Activated CD4-positive, alpha-beta T cell treated with anti-CD3 and anti-CD28 coated beads, Interleukin-2, amount 10 ng/mL, durations not matched to agents 24 days and 14 days (primary cell): ENCODE measurements around the gene CCK. TPM values are rescaled to one million over a fixed set of nuclear protein-coding genes. Genes with fewer than 3 reads are reported as not detected.

Experiments
- DNase-seq: peaks from one replicate; pipeline ENCODE4 v3.0.0; 2022
- H3K27ac Mint-ChIP-seq: one replicate; pipeline ENCODE4 v1.8.0; 2022; ENCODE audit warnings: mild to moderate bottlenecking, mixed read lengths
- H3K27me3 Mint-ChIP-seq: one replicate; pipeline ENCODE4 v1.8.0; 2022; ENCODE audit warnings: mixed read lengths
- H3K36me3 Mint-ChIP-seq: one replicate; pipeline ENCODE4 v1.8.0; 2022; ENCODE audit warnings: low read depth, mild to moderate bottlenecking, mixed read lengths
- H3K4me1 Mint-ChIP-seq: one replicate; pipeline ENCODE4 v1.8.0; 2021; ENCODE audit warnings: mixed read lengths
- H3K4me3 Mint-ChIP-seq: one replicate; pipeline ENCODE4 v1.8.0; 2022; ENCODE audit warnings: mild to moderate bottlenecking, moderate library complexity, mixed read lengths
- H3K9me3 Mint-ChIP-seq: one replicate; pipeline ENCODE4 v1.8.0; 2021; ENCODE audit warnings: mixed read lengths
- intact Hi-C: fragments of 100-400 bp; cut with micrococcal nuclease; formaldehyde crosslinking; loops from one replicate; pipeline ENCODE4 v1.15.1; 2023
- total RNA-seq: library from RNA; stranded (reverse); gene quantifications from 2 replicates; pipeline ENCODE4 v1.2.3, GENCODE V29; 2022

CCK gene
- total RNA-seq, 1 donor from 2014 or later = not detected

DNA sequence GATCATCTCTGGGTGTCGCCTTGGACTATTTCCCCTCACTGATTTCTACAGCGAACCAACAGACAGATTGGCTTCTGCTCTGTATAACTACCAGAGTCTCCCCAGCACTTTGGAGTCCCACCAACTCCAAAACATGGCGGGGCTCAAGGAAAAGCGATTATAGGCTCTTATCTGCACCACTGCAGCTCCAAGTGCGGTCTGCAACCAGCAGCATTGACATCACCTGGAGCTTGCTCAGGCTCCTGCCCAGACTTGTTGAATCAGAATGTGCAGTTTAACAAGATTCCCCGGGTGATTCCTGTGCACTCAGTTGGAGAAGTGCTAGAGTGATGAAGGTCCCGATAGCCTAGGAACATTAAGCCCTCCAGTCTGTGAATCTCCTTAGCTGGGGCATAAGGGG lies 9.0 kb downstream of the CCK start:
- no peak for DNase-seq
- no peak overlapping the region for H3K4me3 Mint-ChIP-seq
- peaks cover 38% of the 10 kb centered on the region for H3K27me3 Mint-ChIP-seq
- peaks cover 4% of the 10 kb centered on the region for H3K4me1 Mint-ChIP-seq
- no peaks in the 10 kb centered on the region for H3K36me3 Mint-ChIP-seq
- no peaks in the 10 kb centered on the region for H3K9me3 Mint-ChIP-seq
- no peak overlapping the region for H3K27ac Mint-ChIP-seq
- intact Hi-C loops = no loop called here

DNA sequence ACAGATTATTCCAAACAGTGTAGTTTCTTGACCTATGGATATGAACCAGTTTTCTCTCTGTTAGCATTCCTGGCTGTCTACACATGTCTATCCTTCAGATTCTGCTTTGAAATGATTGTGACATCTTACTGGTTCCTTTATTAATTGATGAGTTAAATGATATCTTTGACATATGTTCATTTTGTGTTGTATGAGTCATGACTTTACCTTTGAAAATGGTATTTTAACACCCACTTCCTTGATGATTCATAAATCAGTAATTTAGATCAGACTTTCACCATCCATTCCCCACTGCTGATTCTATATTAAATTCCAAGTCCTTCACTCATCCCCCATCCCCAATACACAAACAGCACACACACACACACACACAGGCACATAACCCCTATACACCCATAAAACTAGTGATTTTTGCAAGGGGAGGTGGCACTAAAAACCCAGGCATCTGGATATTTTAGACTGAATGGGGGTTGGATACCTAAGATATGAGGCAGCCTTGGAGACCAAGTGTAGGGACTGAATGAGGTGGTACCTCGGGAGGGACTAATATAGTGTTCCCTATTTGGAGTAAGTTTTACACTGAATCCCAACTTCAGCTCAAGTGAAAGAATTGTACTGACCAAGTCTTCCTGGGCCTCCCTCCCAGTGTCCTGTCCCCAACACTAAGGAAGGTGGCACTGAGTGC lies 9.7 kb downstream of the CCK start:
- H3K36me3 Mint-ChIP-seq = no peaks in the 10 kb centered on the region
- peaks cover 31% of the 10 kb centered on the region for H3K27me3 Mint-ChIP-seq
- no peak for DNase-seq
- intact Hi-C loops = no loop called here
- no peak overlapping the region for H3K4me3 Mint-ChIP-seq
- H3K27ac Mint-ChIP-seq = no peak overlapping the region
- H3K4me1 Mint-ChIP-seq = peaks cover 4% of the 10 kb centered on the region
- no peaks in the 10 kb centered on the region for H3K9me3 Mint-ChIP-seq

DNA sequence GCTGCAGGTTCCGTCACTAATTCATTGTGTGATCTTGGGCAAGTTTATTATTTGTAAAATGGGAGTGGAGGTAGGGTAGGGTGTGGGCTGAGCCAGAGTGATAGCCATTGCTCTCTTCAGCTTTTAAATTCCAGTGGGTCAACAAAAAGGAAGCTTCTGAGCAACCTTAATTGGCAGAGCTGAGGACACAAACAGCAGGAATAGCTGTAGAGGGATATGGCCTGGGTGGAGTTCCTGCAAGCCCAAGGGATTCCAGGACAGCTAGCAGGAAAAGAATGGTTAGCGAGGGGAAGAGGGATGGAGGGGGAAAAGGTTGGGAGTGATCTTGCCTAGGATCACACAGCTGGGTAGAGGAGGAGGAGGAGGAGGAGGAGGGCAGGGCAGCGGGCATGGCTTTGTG lies 11.4 kb downstream of the CCK start:
- Mint-ChIP-seq H3K36me3 (no peaks in the 10 kb centered on the region), H3K27ac (no peak overlapping the region), H3K4me1 (peaks cover 4% of the 10 kb centered on the region), H3K4me3 (no peak overlapping the region), H3K27me3 (peaks cover 22% of the 10 kb centered on the region), H3K9me3 (no peaks in the 10 kb centered on the region)
- intact Hi-C loops = no loop called here
- DNase-seq = no peak

DNA sequence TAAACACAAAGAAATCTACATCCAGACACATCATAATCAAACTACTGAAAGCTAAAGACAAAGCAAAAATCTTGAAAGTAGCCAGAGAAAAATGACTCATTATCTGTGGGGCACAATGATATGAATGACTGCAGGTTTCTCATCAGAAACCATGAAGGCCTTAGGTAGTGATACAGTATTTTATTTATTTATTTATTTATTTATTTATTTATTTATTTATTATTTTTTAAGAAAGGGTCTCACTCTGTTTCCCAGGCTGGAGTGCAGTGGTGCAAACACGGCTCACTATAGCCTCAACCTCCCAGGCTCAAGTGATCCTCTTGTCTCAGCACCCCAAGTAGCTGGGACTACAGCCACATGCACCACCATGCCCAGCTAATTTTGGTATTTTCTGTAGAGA lies 15.2 kb downstream of the CCK start:
- Mint-ChIP-seq H3K27ac (no peak overlapping the region), H3K9me3 (no peaks in the 10 kb centered on the region), H3K4me3 (no peak overlapping the region), H3K27me3 (peaks cover 33% of the 10 kb centered on the region), H3K36me3 (no peaks in the 10 kb centered on the region), H3K4me1 (peaks cover 3% of the 10 kb centered on the region)
- no peak for DNase-seq
- intact Hi-C loops = no loop called here

DNA sequence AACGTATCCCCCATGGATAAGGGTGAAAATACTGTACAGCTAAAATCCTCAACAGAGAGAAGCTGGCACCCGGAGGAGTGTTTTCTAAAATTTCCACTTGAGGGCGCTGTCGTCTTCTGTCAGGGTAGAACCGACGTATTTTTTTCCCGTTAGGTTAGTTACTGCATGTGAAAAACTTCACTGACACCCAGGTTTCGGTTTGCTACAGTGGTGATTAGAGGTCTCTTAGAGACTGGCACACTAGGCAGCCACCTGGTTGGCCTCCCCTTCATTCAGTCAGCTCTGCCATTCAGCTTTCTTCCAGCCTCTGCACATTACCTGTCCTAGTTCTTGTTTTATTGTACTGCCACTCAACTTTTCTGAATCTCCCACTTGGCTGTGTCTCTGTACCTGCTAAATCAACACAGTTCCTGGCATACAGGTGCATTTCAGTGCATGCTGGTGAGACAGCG lies 18.4 kb downstream of the CCK start:
- peaks cover 24% of the 10 kb centered on the region for H3K27me3 Mint-ChIP-seq
- intact Hi-C loops = loop anchor here (1.0 to 5.0 kb wide), 2 partner anchors 196 to 300 kb away; no protein-coding TSS in a partner anchor
- H3K36me3 Mint-ChIP-seq = no peaks in the 10 kb centered on the region
- DNase-seq = peak; percentile 88
- no peak overlapping the region for H3K4me3 Mint-ChIP-seq
- H3K4me1 Mint-ChIP-seq = peaks cover 3% of the 10 kb centered on the region
- H3K9me3 Mint-ChIP-seq = no peaks in the 10 kb centered on the region
- H3K27ac Mint-ChIP-seq = no peak overlapping the region

DNA sequence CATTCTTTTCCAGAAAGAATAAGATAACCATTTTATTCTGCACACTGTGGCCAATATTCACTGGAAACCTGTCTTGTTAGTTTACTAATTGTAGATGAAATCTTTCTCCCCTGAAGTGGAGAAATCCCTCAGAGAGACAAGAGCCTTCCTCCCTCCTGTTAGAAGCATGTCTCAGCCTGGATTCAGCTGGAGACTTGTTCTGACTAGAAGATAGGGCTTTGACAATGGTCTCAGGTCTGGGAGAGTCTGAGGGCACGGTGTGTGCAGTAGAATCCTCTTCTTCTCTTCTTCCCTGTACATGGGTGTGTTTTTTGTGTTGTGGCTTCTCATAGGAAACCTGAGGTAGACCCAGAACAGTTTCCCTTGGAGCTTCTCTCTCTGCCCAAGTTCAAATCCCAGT lies 19.9 kb downstream of the CCK start:
- no peak overlapping the region for H3K4me3 Mint-ChIP-seq
- intact Hi-C loops = loop anchor here (5.0 kb wide), 1 partner anchor 301 kb away; no protein-coding TSS in a partner anchor
- peaks cover 3% of the 10 kb centered on the region for H3K4me1 Mint-ChIP-seq
- no peaks in the 10 kb centered on the region for H3K36me3 Mint-ChIP-seq
- H3K9me3 Mint-ChIP-seq = no peaks in the 10 kb centered on the region
- peaks cover 30% of the 10 kb centered on the region for H3K27me3 Mint-ChIP-seq
- DNase-seq = no peak
- H3K27ac Mint-ChIP-seq = no peak overlapping the region

DNA sequence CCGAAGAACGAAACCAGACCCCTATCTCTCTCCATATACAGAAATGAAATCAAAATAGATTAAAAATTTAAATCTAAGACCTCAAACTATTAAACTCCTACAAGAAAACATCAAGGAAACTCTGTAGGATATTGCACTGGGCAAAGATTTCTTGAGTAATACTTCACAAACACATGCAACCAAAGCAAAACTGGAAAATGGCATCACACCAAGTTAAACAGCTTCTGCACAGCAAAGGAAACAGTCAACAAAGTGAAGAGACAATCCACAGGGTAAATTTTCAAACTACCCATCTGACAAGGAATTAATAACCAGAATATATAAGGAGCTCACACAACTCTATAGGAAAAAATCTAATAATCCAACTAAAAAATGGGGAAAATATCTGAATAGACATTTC lies 29.4 kb downstream of the CCK start:
- no peak for DNase-seq
- H3K9me3 Mint-ChIP-seq = peaks cover 3% of the 10 kb centered on the region
- no peak overlapping the region for H3K27ac Mint-ChIP-seq
- intact Hi-C loops = no loop called here
- peaks cover 18% of the 10 kb centered on the region for H3K27me3 Mint-ChIP-seq
- no peaks in the 10 kb centered on the region for H3K4me1 Mint-ChIP-seq
- no peak overlapping the region for H3K4me3 Mint-ChIP-seq
- H3K36me3 Mint-ChIP-seq = no peaks in the 10 kb centered on the region

DNA sequence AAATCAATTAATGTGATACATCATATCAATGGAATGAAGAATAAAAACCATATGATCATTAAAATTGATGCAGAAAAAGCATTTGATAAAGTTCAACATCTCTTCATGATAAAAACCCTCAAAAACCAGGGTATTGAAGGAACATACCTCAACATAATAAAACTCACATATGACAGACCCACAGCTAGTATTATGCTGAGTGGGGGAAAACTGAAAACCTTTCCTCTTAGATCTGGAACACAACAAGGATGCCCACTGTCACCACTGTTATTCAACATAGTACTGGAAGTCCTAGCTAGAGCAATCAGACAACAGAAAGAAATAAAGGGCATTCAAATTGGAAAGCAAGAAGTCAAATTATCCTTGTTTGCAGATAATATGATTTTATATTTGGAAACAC lies 30.5 kb downstream of the CCK start:
- H3K36me3 Mint-ChIP-seq = no peaks in the 10 kb centered on the region
- no peak overlapping the region for H3K27ac Mint-ChIP-seq
- intact Hi-C loops = no loop called here
- peaks cover 18% of the 10 kb centered on the region for H3K27me3 Mint-ChIP-seq
- DNase-seq = no peak
- peaks cover 3% of the 10 kb centered on the region for H3K9me3 Mint-ChIP-seq
- H3K4me3 Mint-ChIP-seq = no peak overlapping the region
- no peaks in the 10 kb centered on the region for H3K4me1 Mint-ChIP-seq

GRCh38 chr3:42230860-42231259 lies 35.1 kb downstream of the CCK start:
- H3K9me3 Mint-ChIP-seq = no peaks in the 10 kb centered on the region

DNA sequence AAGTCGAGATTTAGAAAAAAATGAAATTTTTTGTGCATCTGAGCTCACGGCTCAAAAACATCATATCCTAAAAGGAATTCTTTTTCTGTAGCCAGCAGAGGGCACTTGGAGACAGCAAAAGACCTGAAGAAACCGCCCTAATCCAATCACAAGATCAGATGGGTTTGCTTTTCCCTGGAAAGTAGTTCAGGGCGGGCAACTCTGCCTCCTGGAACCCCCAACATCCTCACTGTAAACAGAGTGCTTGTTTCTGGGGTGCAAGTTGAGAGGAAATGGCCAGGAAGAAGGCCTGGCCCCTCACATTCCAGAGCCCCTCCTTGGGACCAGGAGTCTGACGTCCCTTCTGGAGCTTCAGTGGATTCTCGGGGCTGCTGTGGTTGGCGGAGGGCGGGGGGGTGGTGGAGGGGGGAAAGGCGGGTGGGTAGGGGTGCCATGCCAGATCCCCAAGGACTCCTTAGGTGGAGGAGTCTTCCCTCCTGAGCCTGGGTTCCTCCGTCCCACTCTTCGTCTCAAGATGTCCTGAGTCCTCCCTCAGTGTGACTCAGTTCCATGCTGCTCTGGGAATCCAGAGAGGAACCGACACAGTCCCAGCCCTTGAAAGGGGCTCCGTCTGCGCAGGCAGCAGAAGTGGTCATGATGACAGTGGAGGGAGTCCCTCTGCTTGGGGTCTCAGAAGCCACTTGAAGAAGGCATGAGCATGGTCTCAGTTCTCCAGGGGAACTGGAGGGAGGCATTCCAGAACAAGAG lies 35.9 kb downstream of the CCK start:
- H3K9me3 Mint-ChIP-seq = no peaks in the 10 kb centered on the region

More at GRCh38 chr3:42230860-42231259, 35.1 kb downstream of the CCK start:
- peaks cover 4% of the 10 kb centered on the region for H3K4me1 Mint-ChIP-seq
- no peak overlapping the region for H3K27ac Mint-ChIP-seq
- H3K27me3 Mint-ChIP-seq = peaks cover 14% of the 10 kb centered on the region
- DNase-seq = no peak
- H3K4me3 Mint-ChIP-seq = no peak overlapping the region
- no peaks in the 10 kb centered on the region for H3K36me3 Mint-ChIP-seq
- intact Hi-C loops = no loop called here

DNA sequence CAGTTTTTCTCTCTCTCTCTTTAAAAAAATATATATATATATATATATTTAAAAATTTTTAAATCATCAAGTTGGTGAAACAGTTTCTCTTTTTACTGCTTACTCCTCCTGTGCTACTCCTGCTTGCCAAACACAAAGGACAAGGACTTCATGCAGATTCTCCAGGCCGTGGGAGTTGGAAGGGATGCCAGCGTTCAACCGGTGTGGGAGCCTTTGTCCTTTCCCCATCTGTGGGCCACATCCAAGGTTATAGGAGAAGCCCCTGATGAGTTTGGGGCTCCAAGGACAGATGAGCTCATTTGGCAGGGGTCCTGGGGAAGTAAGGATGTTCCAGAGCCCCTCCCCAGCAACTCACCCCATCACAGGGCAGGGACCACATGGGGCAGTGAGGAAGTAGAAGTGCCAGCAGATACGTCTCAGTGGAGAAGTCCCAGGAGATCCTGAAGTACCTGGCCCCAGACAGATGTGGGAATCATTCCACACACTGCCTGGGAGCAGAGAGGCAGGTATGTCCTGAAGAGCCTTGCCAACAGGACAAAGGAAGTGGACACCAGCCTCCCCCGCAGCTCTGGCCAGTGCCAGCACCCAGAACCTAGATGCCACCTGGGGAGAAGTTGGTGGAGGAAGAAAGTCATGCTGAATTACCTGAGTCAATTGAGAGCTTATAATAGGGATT lies 36.6 kb downstream of the CCK start:
- intact Hi-C loops = no loop called here

More for the DNA sequence above, 35.9 kb downstream of the CCK start:
- Mint-ChIP-seq H3K4me3 (no peak overlapping the region), H3K36me3 (no peaks in the 10 kb centered on the region), H3K27ac (no peak overlapping the region), H3K4me1 (peaks cover 4% of the 10 kb centered on the region), H3K27me3 (peaks cover 9% of the 10 kb centered on the region)
- no peak for DNase-seq
- intact Hi-C loops = no loop called here

DNA sequence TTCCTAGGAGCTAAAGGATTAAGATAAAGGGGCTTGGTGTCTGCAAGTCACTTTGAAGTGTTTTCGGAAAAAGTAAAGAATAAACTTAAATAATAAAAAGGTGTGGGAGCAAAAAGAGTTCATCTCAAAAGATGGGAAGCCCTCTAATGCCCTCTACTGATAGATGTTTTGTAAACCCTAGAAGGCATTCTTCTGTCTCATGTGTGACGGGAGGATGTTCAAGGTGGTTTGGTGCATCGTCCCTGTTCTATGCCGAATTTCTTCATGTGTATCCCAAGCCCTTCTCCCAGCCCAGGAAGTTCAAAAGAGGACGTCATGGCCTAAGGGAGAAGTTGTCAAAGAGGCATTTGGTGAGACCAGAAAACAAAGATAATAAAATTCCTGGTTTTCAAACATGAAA lies 37.2 kb downstream of the CCK start:
- Mint-ChIP-seq H3K36me3 (peaks cover 3% of the 10 kb centered on the region), H3K4me1 (peaks cover 4% of the 10 kb centered on the region), H3K27ac (no peak overlapping the region), H3K4me3 (no peak overlapping the region), H3K27me3 (no peaks in the 10 kb centered on the region), H3K9me3 (no peaks in the 10 kb centered on the region)
- no peak for DNase-seq
- intact Hi-C loops = no loop called here

More for the DNA sequence above, 36.6 kb downstream of the CCK start:
- DNase-seq = no peak
- Mint-ChIP-seq H3K27me3 (peaks cover 4% of the 10 kb centered on the region), H3K36me3 (no peaks in the 10 kb centered on the region), H3K4me3 (no peak overlapping the region), H3K27ac (no peak overlapping the region), H3K4me1 (peaks cover 4% of the 10 kb centered on the region), H3K9me3 (no peaks in the 10 kb centered on the region)

GRCh38 chr3:42226470-42227425 lies 39.2 kb downstream of the CCK start:
- no peaks in the 10 kb centered on the region for H3K27me3 Mint-ChIP-seq
- DNase-seq = no peak
- intact Hi-C loops = no loop called here
- H3K36me3 Mint-ChIP-seq = peaks cover 7% of the 10 kb centered on the region
- no peak overlapping the region for H3K27ac Mint-ChIP-seq
- no peak overlapping the region for H3K4me3 Mint-ChIP-seq
- H3K4me1 Mint-ChIP-seq = peaks cover 4% of the 10 kb centered on the region
- H3K9me3 Mint-ChIP-seq = no peaks in the 10 kb centered on the region
